Measurements from ENCODE around the gene DNAAF1. TPM values are rescaled to one million over a fixed set of nuclear protein-coding genes. Genes with fewer than 3 reads are reported as not detected.

Gene DNAAF1
- total RNA-seq, 4 donors from 2014 or later = not detected

DNA sequence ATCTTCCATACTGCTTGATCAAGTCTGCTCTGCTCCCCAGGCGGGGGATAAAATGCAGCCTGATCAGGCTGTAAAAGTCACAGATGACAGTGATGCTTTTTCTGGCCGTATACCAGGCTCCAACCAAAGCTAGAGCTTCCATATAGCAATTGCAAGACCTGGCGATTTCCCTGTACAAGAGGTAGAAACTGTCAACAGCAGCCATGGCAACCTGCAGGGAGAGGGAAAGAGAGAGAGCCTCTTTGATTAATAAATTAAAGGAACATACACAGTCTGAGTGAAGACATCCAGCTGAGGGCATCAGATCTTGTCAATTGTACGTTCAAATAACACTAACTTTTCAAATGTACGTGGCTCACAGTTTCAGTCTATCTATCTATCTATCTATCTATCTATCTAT is 14.0 kb upstream of the DNAAF1 start:
- peaks cover 0 to 13% (median 0%) of the 10 kb centered on the region in 4 donors for H3K36me3 ChIP-seq
- in situ Hi-C loops (cut with MboI; ENCODE audit: low pct_ligation_motif_present in 1 of 4, low pct_unique_long_range_greater_than_20kb in 1 of 4, low sequenced_read_pairs in 3 of 4) (no loop called here), intact Hi-C loops (cut with DNase I; ENCODE audit: low total_unique reads) (no loop called here)
- H3K4me3 ChIP-seq = no peak overlapping the region
- TF ChIP-seq POLR2A (IDR thresholded peaks at IDR 0.05) = no peak
- TF ChIP-seq EP300 (IDR thresholded peaks at IDR 0.05; ENCODE audit: low read depth) = no peak
- no peak for TF ChIP-seq CTCF (IDR thresholded peaks at IDR 0.05)
- TF ChIP-seq POLR2AphosphoS5 (IDR thresholded peaks at IDR 0.05) = no peak
- H3K27me3 ChIP-seq = no peaks in the 10 kb centered on the region
- H3K4me1 ChIP-seq = no peaks in the 10 kb centered on the region
- no peak overlapping the region for H3K27ac ChIP-seq
- WGBS, 2 donors (ENCODE audit: low coverage in 1 of 2) = 87 to 92% methylated on average over 2 to 5 of the region's 5 CpGs
- H3K9me3 ChIP-seq = no peaks in the 10 kb centered on the region
- no peak for DNase-seq

DNA sequence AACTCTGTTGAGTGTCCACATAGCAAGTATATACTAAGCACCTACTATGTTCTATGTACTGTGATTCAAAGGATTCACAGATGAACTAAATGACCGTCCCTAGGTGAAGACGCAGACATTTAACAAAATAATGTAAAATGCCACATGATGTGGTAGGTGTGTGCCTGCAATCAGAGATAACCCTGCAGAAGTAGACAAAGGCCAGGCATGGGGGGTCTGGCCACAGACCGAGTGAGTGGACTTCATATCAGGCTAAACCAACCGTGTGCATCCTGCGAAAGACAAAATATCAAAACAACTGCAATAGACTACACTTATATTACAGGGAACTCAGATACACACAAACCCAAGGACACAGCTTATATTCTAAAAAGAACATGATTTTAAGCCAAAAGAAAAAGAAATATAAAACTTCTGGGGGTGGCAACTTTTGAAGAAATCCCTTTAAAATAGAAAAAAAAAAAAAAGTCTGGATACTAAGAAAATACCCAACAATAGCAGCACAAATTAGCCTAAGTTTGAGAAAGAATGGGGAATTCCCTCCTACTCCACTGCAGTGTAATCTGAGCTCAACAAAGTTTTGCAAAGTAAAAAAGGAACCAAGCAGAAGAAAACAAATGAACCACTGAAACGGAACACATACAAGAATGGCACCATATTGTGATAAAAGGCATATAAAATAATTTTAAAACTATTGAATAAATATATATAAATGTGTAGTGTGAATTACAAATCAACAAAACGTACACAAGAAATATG is 12.4 kb upstream of the DNAAF1 start:
- Histone ChIP-seq H3K36me3 (peaks cover 0 to 13% (median 0%) of the 10 kb centered on the region in 4 donors), H3K9me3 (no peaks in the 10 kb centered on the region), H3K4me3 (no peak overlapping the region), H3K4me1 (no peaks in the 10 kb centered on the region), H3K27ac (no peak overlapping the region), H3K27me3 (no peaks in the 10 kb centered on the region)
- in situ Hi-C loops (cut with MboI; ENCODE audit: low pct_ligation_motif_present in 1 of 4, low pct_unique_long_range_greater_than_20kb in 1 of 4, low sequenced_read_pairs in 3 of 4) = no loop called here
- intact Hi-C loops (cut with DNase I; ENCODE audit: low total_unique reads) = no loop called here
- WGBS, 2 donors (ENCODE audit: low coverage in 1 of 2) = 86 to 87% methylated on average over 6 to 7 of the region's 7 CpGs
- DNase-seq = no peak
- TF ChIP-seq EP300 (IDR thresholded peaks at IDR 0.05; ENCODE audit: low read depth) = no peak
- TF ChIP-seq CTCF (IDR thresholded peaks at IDR 0.05) = no peak
- TF ChIP-seq POLR2AphosphoS5 (IDR thresholded peaks at IDR 0.05) = no peak
- no peak for TF ChIP-seq POLR2A (IDR thresholded peaks at IDR 0.05)

- in situ Hi-C loops (cut with MboI; ENCODE audit: low pct_ligation_motif_present in 1 of 4, low pct_unique_long_range_greater_than_20kb in 1 of 4, low sequenced_read_pairs in 3 of 4) = no loop called here
- intact Hi-C loops (cut with DNase I; ENCODE audit: low total_unique reads) = no loop called here
Measured at GRCh38 chr16:84136331-84137125, 8.6 kb upstream of the DNAAF1 start.

More at GRCh38 chr16:84136331-84137125, 8.6 kb upstream of the DNAAF1 start:
- WGBS, 2 donors (ENCODE audit: low coverage in 1 of 2) = 80 to 88% methylated on average over 2 to 11 of the region's 11 CpGs
- DNase-seq = no peak
- TF ChIP-seq EP300 (IDR thresholded peaks at IDR 0.05; ENCODE audit: low read depth) (no peak), CTCF (IDR thresholded peaks at IDR 0.05) (no peak), POLR2AphosphoS5 (IDR thresholded peaks at IDR 0.05) (no peak), POLR2A (IDR thresholded peaks at IDR 0.05) (no peak)
- no peaks in the 10 kb centered on the region for H3K27me3 ChIP-seq
- H3K4me1 ChIP-seq = no peaks in the 10 kb centered on the region
- no peaks in the 10 kb centered on the region for H3K36me3 ChIP-seq
- no peak overlapping the region for H3K27ac ChIP-seq
- H3K9me3 ChIP-seq = no peaks in the 10 kb centered on the region
- H3K4me3 ChIP-seq = no peak overlapping the region

All from transverse colon (tissue), 4 donors.